Right lobe of liver (tissue), 4 donors: ENCODE data around the gene SLX4IP.

ENCODE experiments used
- POLR2A ChIP-seq: fragments of 450-650 bp; IDR thresholded peaks from one replicate; pipeline ENCODE4 v1.6.1; 2017; ENCODE audit warnings: antibody characterized with exemption, mild to moderate bottlenecking
- TF ChIP-seq, protein P1 (sequence below), 4 donors: fragments of 200-600 bp in 3 of 4; fragments of 450-650 bp in 1 of 4; IDR thresholded peaks; one replicate each; pipeline versions ENCODE4 v1.5.1 to v1.8.0; 2016 to 2022; ENCODE audit warnings: antibody characterized with exemption in 4 of 4, mild to moderate bottlenecking in 2 of 4
- donor health status: DM: no; HTN: no; CAD: no.
- donor health status: DM: no; HTN: no; CAD: no.
- donor health status: DM: no; HTN: yes; CAD: no.

DNA sequence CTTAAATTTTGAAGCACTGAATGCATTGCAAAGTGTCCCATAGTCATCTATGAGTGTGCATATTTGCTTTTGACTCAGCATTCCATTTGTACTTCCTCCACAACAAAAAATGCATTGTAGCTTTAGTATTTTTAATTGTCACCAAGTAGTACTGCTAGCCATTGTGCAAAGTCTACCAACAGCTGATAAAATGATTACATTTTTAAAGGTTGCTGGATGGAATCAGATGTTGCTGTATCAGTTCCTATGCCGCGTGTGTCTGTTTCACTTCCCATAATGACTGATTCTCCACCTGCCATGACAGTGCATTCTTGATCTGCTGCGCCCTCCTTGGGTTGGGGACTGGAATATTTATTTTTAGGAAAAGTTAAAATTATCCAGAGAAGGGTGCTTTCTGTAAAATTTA, 41.2 kb downstream of the SLX4IP start:
- no peak for TF ChIP-seq POLR2A
- TF ChIP-seq, protein P1, sequence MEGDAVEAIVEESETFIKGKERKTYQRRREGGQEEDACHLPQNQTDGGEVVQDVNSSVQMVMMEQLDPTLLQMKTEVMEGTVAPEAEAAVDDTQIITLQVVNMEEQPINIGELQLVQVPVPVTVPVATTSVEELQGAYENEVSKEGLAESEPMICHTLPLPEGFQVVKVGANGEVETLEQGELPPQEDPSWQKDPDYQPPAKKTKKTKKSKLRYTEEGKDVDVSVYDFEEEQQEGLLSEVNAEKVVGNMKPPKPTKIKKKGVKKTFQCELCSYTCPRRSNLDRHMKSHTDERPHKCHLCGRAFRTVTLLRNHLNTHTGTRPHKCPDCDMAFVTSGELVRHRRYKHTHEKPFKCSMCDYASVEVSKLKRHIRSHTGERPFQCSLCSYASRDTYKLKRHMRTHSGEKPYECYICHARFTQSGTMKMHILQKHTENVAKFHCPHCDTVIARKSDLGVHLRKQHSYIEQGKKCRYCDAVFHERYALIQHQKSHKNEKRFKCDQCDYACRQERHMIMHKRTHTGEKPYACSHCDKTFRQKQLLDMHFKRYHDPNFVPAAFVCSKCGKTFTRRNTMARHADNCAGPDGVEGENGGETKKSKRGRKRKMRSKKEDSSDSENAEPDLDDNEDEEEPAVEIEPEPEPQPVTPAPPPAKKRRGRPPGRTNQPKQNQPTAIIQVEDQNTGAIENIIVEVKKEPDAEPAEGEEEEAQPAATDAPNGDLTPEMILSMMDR (IDR thresholded peaks at IDR 0.05): no peak
